ENCODE measurements around the gene ADM2.

Gene ADM2

DNA sequence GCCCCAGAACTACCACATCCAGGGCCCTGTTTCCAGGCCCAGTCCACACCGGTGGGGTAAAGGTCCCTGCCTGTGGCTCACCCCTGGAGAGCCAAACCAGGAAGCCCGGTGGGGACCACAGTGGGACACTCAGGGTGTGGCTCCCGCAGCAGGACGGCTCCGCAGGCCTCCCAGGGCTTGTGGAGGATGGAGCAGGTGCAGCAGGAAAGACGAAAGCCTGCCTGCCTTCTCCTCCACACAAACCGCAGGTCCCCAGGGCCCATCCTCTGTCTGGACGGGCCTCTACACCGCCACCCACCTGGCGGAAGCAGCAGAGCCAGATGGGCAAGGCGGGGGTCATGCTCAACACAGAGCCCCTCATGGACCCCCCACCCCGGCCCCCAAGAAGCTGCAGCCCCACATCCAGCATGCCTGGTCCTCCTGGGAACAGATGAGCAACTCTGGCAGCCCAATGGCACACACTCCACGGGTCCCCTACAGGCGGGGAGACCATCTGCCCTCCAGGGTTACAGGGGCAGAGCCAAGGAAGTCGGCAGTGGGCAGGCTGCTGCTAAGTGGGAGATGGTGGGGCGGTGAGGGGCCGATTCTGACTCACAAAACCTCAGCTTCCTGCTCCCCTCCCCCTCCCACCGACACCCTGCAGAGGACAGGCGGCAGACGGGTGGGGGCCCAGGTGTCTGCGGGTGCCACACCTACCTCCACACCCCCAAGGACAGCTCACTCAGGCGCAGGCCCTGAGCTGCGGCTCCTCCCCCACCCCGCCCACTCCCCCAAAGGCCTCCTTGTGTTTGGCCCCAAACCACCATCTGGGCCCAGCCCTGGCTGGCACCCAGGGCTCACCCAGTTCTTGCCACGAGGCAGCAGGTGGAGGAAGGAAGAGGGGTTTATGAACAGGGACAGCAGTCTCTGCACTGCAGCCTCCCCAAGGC lies 11.7 kb upstream of the ADM2 start:
- no peak for DNase-seq

DNA sequence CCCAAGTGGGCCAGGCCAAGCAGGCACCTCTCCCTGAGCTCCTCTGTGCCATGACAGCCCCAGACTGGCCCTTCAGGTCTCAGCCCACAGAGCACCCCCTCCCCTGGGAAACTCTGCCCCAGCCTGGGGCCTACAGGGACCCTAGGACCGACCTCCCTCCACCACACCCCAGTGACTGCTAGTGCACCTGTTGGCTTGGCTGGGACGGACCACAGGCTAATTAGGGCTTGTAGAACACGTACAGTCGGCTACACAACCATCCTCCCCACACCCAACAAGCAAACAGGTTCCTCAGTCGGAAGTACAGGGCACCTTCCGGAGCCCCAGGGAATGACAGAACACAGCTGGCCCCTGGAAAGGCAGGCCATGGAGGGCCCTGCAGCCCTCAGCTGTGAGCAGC lies 10.9 kb upstream of the ADM2 start:
- DNase-seq: no peak

DNA sequence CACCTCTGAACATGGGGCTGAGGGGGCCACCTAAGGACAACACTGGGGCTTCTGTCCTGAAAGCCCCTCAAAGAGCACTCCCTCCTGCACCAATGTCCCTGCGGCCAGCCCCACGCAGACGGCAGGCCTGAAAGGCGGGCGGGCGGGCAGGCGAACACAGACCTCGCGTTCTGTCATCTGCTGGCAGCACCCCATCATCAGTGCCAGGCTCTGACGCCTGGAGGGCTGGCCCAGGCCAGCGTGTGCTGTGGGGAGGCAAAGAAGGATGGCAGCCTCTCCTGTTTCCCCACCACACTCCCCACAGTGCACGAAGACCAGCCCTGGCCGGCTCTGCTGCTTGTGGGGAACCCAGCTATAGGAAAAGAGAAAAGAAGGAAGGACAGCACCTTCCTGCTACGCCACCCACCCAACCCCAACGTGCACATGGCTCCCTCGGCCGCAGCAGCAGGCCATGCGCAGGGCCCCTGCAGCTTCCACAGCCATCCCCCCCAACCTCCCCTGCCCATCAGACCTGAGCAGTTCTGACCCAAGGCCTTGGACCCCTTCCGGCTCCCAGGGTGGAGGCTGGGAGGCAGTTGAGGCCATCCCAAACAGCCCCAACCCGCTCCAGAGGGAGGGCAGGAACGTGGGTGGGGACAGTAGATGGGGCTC lies 10.0 kb upstream of the ADM2 start:
- DNase-seq: peak; percentile 46 to 64

DNA sequence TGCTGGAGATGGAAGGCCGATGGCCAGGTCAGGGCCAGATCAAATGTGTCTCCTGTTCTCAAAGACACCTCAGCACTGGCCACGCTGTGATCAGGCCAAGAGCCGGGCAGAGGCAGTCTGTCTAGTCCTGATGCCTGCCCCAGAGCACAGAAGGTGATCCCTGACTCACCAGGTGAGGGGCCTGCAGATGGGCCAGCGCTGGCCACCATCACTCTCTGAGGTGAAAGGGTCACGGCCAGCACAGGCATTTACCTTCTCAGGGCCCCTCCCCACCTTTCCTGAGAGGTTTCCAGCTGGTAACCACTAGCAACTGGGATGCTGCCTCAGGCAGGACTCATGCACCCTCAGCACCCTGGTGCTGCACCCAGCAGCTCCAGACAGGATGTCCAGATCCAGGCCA lies 9.4 kb upstream of the ADM2 start:
- DNase-seq: no peak

DNA sequence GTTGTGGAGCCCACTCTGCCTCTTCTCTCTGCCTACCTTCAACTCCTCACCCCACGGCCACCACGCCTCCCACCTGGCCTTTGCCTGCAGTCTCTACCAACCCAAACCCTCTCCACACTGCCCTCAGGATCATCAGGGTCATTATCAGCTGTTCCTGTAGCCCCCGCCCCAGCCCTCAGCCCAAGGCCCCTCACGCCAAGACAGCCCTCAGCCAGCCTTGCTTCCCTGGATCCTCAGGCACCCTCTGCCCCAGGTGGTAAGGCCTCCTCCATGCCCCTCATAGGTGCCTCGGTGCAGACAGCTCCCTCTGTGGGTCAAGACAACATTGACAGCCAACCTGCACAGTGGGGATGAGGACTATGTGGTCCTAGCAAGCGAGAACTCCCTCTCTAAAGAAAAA lies 8.3 kb upstream of the ADM2 start:
- no peak for DNase-seq

DNA sequence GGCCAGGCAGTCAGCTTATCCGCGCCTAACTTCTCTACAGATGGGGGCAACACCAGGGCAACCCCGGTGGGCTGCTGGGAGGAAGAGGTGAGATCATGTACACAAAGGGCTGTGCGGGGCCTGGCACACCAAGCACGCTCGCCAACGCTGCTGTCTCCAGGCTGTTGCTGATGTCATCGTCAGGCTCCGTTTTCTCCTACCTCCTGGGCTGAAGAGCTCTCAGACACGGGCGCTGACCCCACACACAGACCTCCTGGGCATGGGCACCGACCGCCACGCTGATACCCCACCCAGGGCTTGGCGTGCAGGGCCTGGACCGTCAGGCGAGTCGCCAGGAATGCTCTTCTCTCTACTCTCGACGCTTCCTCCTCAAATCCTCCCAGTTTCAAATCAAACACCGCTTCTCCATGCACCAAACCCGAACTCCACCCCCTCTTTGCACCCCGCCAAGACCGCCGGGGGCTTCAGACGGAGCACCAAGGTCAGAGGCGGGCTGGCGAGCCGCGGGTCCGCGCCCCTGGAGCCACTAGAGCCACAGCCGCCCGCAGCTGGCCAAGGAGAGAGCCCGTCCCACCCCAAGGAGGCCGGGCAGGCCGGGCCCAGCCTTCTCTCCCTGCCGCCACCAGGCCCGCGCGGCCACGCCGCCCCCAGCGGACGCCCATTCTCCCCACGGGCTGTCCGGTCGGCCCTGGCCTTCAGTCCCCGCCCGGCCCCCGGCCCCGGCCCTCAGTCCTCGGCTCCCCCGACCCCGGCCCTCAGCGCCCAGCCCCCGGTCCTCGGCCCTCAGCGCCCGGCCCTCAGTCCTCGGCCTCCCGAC lies 7.3 kb upstream of the ADM2 start:
- DNase-seq: no peak

DNA sequence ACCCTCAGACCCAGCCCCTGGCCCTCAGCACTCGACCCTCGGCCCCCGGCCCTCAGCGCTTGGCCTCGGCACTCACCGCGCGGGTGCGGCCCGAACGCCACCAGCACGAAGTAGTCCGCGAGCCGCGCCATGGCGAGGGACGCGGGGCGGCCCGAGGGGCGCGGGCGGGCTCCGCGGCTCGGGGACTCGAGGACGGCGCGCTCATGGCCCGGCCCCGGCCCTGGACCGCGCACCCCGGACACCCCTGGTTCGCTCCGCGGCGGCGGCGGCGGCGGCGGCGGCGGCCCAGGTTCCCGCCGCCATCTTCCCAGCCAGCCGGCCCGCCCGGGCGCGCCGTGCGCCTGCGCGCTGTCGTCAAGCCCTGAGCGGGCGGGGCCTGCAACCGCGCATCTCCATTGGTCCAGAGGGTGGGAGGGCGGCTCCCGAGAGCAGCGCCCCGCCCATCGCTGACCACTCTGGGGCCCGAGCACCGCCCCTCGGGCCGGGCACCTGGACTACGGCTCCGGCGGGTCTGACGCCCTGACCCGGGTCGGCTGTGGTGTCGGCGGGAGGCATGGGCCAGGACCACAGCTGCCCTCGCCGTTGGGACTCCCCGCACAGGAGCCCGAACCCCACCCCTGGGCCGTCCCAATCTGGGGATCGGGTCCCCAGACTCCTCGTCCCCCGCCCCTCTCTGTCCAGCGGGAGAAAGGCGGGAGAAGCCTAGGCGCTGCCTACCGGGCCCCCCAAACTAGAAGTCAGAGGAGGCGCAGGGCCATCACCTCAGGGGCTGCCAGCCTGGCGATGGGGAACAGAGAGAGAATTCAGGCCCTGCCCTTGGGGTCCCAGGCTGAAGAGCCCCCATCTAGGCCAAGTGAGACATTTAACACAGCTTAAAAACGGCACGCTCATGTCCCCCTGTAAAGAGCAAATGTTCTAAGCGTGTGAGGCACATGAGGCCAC lies 6.4 kb upstream of the ADM2 start, which contains the start of gene SBF1:
SBF1 (minus strand) TSS at position 326 of the 942 bp plus-strand sequence; CDS start at position 131, 195 bp downstream.
- DNase-seq: peak; percentile 86 to 88

DNA sequence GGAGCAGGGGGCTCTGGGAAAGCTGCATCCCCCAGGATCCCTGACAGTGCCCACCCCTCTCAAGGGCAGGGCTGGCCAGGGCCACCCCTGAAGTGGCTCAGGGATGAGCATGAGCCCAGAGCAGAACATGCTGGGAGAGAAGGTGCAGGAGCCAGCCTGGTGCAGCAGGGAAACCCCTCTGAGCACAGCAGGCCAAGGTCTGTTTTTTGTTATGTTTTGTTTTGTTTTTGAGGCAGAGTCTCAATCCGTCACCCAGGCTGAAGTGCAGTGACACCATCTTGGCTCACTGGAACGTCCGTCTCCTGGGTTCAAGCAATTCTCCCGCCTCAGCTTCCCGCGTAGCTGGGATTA lies 5.7 kb upstream of the ADM2 start:
- DNase-seq: no peak

DNA sequence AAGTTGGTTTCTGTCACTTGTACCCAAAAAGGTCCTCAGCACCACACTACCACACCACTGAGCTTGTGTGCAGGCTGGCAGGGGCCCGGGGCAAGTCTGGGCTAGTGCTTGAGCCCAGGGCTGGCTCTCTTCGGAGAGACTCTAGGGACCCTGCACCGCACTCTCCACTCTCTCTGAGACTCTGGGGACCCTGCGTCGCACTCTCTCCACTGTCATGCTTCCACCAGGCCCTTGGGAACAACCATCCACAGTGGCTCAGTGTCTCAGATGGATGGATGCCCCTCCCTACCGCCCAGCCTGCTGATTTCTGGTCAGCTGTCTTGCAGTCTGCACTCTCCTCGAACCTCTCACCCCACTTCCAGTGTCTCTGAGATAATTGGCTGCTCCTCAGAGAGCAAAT lies 4.5 kb upstream of the ADM2 start:
- no peak for DNase-seq

DNA sequence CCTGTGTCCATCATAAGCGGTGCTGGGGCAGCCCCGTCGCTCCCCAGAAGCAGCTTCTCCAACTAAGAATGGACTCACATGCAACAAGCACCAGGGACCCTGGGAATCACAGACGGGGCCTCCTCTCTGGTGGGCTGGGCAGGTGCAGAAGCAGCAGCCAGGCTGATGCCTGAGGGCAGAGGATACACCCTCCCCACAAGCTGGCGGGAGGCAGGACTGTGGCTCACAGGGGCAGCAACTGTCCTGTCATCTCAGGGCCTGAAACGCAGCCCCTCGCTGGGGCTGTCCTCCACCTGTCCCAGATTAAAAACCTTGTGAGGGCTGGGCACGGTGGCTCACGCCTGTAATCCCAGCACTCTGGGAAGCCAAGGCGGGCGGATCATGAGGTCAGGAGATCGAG lies 3.4 kb upstream of the ADM2 start:
- DNase-seq: no peak

DNA sequence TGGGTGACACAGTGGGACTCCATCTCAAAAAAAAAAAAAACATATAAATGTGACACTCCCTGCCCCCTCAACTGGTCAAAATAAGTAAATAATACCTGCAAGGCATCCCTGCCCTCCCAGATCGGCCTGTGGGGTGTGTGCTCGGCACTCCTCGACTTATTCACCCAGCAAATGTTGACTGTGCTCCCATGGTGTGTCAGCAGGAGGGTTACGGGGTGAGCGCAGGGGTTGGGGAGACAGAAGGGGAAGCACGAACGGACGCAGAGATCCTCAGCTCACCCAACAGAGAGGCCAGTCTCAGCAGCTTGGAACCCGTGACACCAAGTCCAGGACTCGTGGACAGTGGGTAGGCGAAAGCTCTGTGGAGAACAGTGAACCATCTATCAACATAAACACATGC lies 1.6 kb upstream of the ADM2 start:
- DNase-seq: no peak

DNA sequence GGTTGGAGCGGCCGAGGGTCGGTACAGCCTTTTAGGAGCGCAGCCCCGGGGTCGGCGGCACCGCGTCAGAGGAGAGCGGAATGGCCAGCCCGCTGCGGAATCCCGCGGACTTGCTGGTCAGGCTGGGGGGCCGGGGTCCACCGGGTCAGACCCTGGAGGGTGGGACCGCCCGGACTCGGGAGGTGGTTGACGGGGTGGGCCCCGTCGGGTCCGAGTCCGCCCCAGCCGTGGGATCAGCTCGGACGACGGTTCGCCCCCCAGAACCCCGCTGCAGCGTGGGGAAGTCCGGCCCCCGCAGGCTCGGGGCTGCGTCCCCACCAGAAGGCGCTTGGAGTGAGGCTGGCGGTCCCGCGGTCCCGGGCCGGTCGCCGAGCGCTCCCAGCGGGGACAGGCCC lies 301 bp upstream of the ADM2 start:
- DNase-seq: no peak

DNA sequence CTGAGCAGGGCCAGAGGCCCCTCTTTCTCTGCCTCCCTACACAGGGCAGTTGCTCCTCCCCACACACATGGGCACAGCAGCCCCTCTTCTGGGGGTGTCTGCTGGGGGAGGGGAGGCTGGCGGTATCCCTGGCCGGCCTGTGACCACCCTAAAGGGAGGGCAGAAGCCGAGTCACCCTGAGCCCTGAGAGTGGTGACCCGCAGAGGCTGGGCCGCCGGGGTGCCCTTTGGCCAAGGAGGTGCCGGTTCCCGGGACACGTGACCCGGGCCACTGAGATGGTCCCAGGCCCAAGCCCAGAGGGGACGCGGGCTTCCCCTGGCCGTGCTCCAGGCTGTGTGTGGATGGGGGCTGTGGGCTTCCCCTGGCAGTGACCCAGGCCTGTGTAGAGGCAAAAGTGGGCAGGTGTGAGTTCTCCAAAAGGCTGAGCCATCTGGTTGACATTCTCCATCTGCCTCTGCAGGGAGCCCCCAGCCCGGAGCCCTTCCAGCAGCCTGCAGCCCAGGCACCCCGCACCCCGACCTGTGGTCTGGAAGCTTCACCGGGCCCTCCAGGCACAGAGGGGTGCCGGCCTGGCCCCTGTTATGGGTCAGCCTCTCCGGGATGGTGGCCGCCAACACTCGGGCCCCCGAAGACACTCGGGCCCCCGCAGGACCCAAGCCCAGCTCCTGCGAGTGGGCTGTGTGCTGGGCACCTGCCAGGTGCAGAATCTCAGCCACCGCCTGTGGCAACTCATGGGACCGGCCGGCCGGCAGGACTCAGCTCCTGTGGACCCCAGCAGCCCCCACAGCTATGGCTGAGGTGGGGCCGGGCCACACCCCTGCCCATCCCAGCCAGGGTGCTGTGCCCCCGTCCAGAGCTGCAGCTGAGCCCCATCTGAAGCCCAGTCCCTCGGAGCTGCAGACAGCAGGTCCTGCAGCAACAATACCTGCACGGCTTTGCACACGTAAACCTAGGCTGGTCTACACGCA lies 1.0 kb downstream of the ADM2 start:
- no peak for DNase-seq

DNA sequence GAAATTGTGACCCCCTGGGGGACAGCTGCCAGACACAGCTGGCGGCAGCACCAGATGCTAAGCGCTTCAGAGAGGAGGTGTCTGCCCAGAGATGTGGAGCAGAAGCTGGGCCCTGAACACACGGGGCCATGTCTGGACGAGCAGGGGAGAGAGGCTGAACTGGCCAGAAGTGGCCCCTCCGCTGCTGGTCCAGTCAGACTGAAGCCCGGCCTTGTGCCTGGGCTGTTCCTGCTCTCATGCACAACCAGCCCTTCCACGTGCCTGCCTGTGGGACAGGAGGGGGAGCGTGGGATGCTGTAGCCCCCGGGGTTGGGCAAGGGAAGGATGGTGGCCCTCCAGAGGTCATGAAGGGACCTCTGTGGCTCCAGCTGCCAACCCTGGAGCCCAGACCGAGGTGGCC lies 1.8 kb downstream of the ADM2 start:
- DNase-seq: no peak

DNA sequence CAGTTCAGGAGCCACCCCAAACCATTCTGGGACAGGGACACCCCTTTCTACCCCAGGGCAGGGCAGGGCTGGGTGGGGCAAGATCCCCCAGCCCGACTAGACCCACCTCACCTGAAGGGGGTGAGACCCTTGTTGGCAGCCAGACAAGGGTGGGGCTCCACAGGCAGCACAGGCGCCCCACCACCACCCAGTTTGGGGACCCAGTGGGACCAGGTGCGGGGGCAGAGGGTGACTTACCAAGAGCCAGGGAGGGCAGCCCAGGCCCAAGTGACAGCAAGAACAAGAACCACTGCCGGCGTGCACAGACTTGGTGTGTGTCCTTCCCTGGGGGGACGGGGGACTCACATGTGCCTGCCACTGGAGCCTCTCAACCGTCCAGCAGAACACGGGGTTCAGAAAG lies 2.2 kb downstream of the ADM2 start:
- DNase-seq: no peak

DNA sequence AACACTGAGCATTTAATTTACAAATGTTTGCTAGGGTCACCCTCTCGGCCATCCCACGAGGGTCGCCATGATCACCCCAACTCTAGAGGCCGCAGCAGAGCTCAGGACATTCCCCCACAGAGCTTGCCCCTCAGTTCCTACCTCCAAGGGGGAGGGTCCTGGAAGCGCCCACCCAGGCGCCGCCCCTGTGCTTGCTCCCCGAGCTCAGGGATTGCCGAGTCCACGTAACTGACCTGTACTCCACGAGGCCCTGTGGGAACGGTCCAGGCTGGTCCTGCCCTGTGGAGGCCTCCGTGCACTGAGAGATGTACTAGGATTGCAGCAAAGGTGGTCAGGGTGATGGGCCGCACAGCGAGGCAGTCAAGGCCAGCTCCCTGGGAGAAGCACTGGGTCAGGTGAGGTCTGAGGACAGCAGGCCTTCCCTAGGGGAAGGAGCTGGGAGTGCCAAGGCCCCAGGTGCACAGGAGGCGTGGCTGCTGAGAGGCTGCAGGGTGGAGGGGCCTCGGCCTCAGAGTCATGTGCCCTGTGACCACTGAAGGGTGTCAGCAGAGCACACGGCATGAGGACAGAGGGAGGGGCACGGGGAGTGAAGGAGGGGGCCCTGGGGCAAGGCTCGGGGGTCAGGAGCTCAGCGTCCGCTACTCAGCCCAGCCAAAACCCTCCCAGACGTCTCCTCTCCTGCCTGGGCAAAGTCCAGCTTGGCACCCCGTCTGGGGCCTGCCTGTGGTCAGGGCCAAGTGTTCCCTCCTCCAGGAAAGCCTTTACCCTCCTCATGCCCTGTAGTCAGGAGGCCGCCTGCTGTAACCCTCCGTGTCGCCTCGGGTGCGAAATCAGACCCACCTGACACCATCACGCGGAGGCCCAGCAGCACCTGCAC lies 2.9 kb downstream of the ADM2 start:
- DNase-seq: no peak

DNA sequence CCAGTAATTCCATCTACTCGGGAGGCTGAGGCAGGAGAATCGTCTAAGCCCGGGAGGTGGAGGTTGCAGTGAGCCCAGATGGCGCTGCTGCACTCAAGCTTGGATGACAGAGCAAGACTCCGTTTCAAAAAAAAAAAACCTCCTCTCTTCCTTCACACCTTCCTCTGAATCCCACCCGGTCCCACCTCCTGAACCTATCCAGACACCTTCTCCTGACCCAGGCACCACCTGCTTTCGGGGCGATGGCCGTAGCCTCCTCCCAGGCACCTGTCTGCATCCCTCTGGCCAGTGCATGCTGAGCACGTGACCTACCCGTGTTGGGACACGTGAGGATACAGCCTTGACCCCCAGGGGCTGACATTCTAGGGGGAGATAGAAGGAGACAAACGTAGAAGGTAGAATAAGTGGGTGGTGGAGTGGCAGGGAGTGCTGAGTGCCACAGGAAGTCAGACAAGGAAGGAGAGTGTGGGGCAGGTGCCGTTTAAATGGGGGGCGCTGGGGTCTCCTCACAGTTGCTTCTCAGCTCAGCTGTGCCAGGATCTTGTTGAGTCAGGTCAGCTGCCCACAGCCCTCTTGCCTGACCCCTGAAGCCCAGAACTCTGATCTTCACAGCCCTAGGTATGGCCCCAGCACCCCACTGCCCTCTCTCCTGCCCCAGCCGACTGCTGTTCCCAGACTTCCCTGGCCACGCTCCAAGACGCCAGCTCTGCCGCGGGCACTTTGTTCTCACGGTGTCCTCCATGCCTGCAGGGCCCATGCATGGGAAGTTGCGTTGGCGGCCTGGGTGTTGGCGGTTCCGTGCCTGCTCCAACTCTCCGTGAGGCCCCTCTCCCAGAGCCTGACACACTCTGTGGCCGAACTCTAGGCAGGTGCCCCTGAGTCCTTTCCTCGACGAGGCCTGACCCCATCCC lies 4.1 kb downstream of the ADM2 start:
- DNase-seq: no peak

DNA sequence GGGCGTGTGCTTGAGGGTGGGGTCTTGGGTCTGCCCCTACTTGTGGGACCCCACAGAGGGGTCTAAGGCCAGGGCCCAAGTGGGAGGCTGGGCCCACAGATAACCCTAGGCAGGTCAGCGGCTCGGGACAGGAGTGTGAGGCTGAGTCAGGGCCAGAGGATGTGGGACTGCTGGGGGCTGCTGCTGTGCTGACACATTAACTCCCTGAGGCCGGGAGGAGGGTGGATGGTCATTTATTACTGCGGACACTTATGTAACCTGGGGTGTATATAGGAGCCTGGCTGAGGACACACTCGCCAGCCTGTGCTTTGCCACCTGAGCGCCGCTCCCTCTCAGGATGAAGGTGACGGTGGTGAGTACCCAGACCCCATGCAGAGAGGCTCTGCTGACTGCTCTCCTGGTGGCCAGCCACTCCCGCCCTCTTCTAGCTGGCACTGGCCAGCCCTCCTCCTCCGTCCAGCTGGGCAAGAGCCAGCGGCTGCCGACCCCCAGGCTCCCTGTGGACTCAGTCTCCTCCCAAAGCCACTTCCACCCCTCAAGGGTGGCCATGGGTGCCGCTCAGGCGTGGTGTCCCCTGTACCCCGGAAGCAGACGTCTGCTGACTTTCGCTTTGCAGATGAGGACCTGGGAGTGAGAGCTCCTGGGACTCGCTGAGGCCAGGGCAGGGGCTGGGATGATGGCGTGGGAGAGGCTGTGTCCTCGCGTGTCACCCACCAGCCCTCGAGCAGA lies 5.4 kb downstream of the ADM2 start, which contains the start of gene MIOX:
MIOX (plus strand) TSS at position 299 of the 729 bp plus-strand sequence; CDS start at position 338, 39 bp downstream.
- DNase-seq: no peak

All from hippocampal formation (tissue), 2 donors.